ENCODE data around the gene SLC34A3.
A peak's percentile ranks its signal among the peaks of the same experiment; 100 is the strongest.

The SLC34A3 gene

DNA sequence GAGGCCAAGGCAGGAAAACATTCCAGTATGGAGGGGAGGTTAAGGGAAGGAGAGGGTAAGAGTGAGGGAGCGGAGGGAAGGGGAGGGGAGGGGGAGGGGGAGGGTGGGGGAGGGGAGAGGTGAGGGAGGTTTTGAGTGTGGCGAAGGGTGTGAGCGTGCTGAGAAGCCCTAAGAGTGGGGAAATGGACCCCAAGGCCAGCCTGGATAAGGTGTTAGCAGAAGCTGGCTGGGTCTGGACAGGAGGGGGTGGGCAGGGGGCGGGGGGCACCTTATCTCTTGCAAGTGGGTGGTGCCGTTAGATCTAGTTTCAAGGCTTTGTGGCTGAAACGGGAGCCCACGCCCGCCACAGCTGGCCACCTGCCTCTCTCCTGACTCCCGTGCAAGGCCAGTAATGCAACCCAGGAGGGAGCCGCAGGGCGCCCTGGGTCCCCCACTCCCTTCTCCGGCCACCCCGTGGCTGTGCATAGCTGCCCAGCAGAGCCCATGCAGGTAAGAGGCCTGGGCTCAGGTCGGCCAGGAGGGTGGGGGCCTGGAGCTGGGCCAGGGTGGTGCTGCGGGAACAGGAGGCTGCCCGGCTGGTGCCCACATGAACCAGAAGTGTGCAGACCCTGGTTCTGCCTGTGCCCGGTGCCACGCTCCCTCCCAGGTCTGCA lies 2.7 kb upstream of the SLC34A3 start:
- TF ChIP-seq TCF12 (IDR thresholded peaks at IDR 0.05; ENCODE audit: low read depth) (no peak), ZBTB7A (IDR thresholded peaks at IDR 0.05; ENCODE audit: low read depth) (no peak), EP300 (IDR thresholded peaks at IDR 0.05; ENCODE audit: borderline replicate concordance) (no peak), CREB1 (IDR thresholded peaks at IDR 0.05; ENCODE audit: low read depth) (no peak), EGR1 (IDR thresholded peaks at IDR 0.05) (no peak), REST (IDR thresholded peaks at IDR 0.05; ENCODE audit: low read depth) (no peak), CEBPB (IDR thresholded peaks at IDR 0.05) (no peak), NFIC (IDR thresholded peaks at IDR 0.05) (no peak), TEAD4 (IDR thresholded peaks at IDR 0.05) (no peak), RAD21 (IDR thresholded peaks at IDR 0.05; ENCODE audit: low read depth) (no peak), YY1 (IDR thresholded peaks at IDR 0.05; ENCODE audit: low read depth) (no peak), TAF1 (IDR thresholded peaks at IDR 0.05; ENCODE audit: low read depth) (no peak), FOXM1 (IDR thresholded peaks at IDR 0.05; ENCODE audit: borderline replicate concordance, low read depth) (no peak)
- TF ChIP-seq, protein P1, sequence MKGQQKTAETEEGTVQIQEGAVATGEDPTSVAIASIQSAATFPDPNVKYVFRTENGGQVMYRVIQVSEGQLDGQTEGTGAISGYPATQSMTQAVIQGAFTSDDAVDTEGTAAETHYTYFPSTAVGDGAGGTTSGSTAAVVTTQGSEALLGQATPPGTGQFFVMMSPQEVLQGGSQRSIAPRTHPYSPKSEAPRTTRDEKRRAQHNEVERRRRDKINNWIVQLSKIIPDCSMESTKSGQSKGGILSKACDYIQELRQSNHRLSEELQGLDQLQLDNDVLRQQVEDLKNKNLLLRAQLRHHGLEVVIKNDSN (IDR thresholded peaks at IDR 0.05) = no peak
- TF ChIP-seq, protein P2, sequence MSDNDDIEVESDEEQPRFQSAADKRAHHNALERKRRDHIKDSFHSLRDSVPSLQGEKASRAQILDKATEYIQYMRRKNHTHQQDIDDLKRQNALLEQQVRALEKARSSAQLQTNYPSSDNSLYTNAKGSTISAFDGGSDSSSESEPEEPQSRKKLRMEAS (IDR thresholded peaks at IDR 0.05) = no peak

- TF ChIP-seq RAD21 (IDR thresholded peaks at IDR 0.05; ENCODE audit: low read depth) (no peak), CEBPB (IDR thresholded peaks at IDR 0.05) (no peak), EGR1 (IDR thresholded peaks at IDR 0.05) (peak; percentile 93), TAF1 (IDR thresholded peaks at IDR 0.05; ENCODE audit: low read depth) (no peak), NFIC (IDR thresholded peaks at IDR 0.05) (no peak), TCF12 (IDR thresholded peaks at IDR 0.05; ENCODE audit: low read depth) (no peak), CREB1 (IDR thresholded peaks at IDR 0.05; ENCODE audit: low read depth) (no peak), TEAD4 (IDR thresholded peaks at IDR 0.05) (no peak), EP300 (IDR thresholded peaks at IDR 0.05; ENCODE audit: borderline replicate concordance) (no peak), YY1 (IDR thresholded peaks at IDR 0.05; ENCODE audit: low read depth) (no peak), FOXM1 (IDR thresholded peaks at IDR 0.05; ENCODE audit: borderline replicate concordance, low read depth) (no peak), REST (IDR thresholded peaks at IDR 0.05; ENCODE audit: low read depth) (no peak)
- TF ChIP-seq, protein P2 (IDR thresholded peaks at IDR 0.05) = peak; percentile 56; the same call in 1 of the 2 replicates
- TF ChIP-seq, protein P1 (IDR thresholded peaks at IDR 0.05) = no peak
Measured at GRCh38 chr9:137228506-137228967, 2.2 kb upstream of the SLC34A3 start.

DNA sequence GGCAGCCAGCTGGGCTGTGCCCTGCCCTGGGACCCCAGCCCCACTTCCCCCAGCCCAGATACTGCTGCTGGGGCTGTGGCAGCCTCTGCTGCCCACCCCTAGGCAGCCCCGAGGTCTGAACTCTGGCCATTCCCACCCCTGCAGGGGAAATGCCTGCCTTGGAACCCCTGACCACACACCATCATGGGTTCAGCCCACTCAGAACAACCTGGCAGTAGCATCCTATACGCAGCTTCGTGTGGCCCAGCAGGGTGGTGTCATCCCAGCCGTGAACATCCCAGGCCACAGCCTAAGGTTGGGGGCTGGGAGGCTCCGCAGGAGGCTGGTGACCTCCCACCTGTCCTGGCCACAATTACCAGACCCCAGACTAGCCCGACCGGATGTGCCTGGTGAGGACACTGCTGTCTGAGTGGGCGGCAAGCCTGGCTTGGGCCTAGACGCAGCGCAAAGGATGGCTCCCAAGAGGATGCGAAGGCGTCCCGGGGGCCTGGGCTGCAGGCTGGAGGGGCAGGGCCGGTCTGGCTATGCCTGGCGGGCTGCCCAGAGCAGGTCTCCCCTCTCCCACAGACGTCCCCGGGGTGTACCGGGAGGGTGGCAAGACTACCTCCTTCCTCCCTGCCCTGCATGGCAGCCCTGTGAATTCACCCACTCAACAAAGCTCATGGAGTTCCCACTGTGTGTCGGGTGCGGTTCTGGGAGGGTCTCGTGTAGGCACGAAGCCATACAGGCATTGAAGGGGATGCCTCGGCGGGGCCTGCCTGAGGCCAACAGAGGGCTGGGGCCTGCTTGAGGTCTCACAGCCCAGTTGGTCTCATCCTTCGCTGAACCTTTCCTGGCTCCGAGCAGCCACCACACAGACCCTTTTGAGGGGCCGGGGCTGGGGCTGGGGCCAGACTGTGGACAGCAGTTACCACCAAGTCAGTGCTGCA lies 1.5 kb upstream of the SLC34A3 start:
- no peak for TF ChIP-seq TAF1 (IDR thresholded peaks at IDR 0.05; ENCODE audit: low read depth)
- TF ChIP-seq, protein P2 (IDR thresholded peaks at IDR 0.05) = peak; percentile 4; the same call in 1 of the 2 replicates

DNA sequence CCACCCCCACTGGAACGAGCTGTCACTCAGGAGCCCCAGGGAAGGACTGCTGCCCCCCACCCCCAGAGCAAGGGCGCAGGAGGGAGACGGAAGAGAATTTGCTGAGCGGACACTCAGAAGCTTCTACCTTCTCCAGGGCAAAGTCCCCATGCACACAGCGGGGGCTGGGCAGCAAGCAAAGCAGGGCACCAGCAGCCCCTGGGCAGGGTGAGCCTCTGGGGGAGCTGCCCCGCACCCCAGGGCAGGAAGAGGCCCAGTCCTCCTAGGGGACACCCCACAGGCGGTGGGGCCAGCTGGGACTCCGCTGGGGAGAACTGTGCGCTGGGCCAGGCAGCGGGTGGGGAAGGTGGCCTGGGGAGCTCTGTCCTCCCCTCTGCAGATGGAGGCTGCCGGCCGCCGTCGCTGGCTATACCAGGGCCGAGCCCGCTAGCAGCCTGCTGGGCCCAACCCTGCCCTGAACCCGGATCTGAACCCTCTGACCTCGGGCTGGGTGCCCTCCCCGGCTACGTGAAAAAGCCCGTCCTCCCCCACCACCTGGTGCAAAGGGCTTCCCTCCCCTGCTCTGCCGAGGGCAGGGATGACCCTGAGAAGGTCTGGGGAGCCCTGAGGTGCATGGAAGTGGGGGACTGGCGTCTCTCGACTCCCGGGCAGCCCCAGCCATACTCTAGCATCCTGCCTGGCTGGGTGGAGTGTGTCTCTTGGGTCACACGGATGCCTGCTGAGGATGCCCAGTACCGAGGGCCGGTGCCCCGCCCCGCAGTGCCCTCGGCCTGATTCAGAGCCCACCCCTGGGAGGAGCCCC lies 597 bp upstream of the SLC34A3 start:
- no peak for TF ChIP-seq TAF1 (IDR thresholded peaks at IDR 0.05; ENCODE audit: low read depth)
- TF ChIP-seq, protein P2 (IDR thresholded peaks at IDR 0.05) = no peak
- TF ChIP-seq YY1 (IDR thresholded peaks at IDR 0.05; ENCODE audit: low read depth) = no peak
- no peak for TF ChIP-seq RAD21 (IDR thresholded peaks at IDR 0.05; ENCODE audit: low read depth)
- no peak for TF ChIP-seq REST (IDR thresholded peaks at IDR 0.05; ENCODE audit: low read depth)
- TF ChIP-seq, protein P1 (IDR thresholded peaks at IDR 0.05) = no peak
- no peak for TF ChIP-seq TEAD4 (IDR thresholded peaks at IDR 0.05)
- TF ChIP-seq TCF12 (IDR thresholded peaks at IDR 0.05; ENCODE audit: low read depth) = no peak
- no peak for TF ChIP-seq CEBPB (IDR thresholded peaks at IDR 0.05)
- no peak for TF ChIP-seq EP300 (IDR thresholded peaks at IDR 0.05; ENCODE audit: borderline replicate concordance)
- no peak for TF ChIP-seq EGR1 (IDR thresholded peaks at IDR 0.05)
- TF ChIP-seq CREB1 (IDR thresholded peaks at IDR 0.05; ENCODE audit: low read depth) = no peak
- no peak for TF ChIP-seq NFIC (IDR thresholded peaks at IDR 0.05)
